ENCODE measurements around the gene SERPINF2. TPM values are rescaled to one million over a fixed set of nuclear protein-coding genes. Genes with fewer than 3 reads are reported as not detected.

SERPINF2 gene
- total and polyA plus RNA-seq, 2 donors from 2014 or later: 30.6 to 209 TPM

GRCh38 chr17:1755252-1755826 lies 12.7 kb downstream of the SERPINF2 start:
- Histone ChIP-seq H3K4me3 (ENCODE audit: low read length in 3 of 3) (no peak overlapping the region), H3K36me3 (ENCODE audit: control insufficient read depth in 2 of 3, insufficient read depth in 3 of 3, low read length in 3 of 3) (no peaks in the 10 kb centered on the region), H3K27ac (ENCODE audit: low read depth in 2 of 2, low read length in 2 of 2) (no peak overlapping the region), H3K9me3 (ENCODE audit: control insufficient read depth in 2 of 3, insufficient read depth in 1 of 3, low read length in 3 of 3) (no peaks in the 10 kb centered on the region), H3K4me1 (ENCODE audit: control insufficient read depth in 2 of 3, insufficient read depth in 2 of 3, low read depth in 1 of 3, low read length in 3 of 3) (peaks cover 0 to 9% (median 0%) of the 10 kb centered on the region in 3 donors), H3K9ac (ENCODE audit: low read length in 3 of 3) (no peak overlapping the region), H3K27me3 (ENCODE audit: control insufficient read depth, insufficient read depth, low read length) (no peaks in the 10 kb centered on the region)
- intact Hi-C loops (cut with DNase I): no loop called here
- TF ChIP-seq CTCF (IDR thresholded peaks at IDR 0.05; ENCODE audit: borderline replicate concordance, extremely low read depth, insufficient read depth): no peak
- FAIRE-seq (no peak), DNase-seq (peak in 1 of 5 donors; percentile 23)

DNA sequence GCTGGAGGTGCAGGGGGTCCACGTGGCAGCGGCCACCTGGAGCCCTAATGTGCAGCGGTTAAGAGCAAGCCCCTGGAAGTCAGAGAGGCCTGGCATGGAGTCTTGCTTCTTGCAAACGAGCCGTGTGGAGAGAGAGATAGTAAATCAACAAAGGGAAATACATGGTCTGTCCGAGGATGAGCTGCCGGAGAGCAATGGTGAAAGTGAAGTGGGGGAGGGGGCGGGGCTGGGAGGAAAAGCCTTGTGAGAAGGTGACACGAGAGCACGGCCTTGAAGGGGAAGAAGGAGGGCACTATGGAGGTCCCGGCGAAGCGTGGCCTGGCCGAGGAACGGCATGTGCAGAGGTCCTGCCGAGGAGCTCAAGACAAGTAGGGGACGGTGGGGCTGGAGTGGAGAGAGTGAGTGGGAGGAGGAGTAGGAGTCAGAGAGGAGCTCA lies 13.2 kb downstream of the SERPINF2 start:
- Histone ChIP-seq H3K4me3 (ENCODE audit: low read length in 3 of 3) (no peak overlapping the region), H3K9me3 (ENCODE audit: control insufficient read depth in 2 of 3, insufficient read depth in 1 of 3, low read length in 3 of 3) (no peaks in the 10 kb centered on the region), H3K27ac (ENCODE audit: low read depth in 2 of 2, low read length in 2 of 2) (no peak overlapping the region), H3K9ac (ENCODE audit: low read length in 3 of 3) (no peak overlapping the region), H3K27me3 (ENCODE audit: control insufficient read depth, insufficient read depth, low read length) (no peaks in the 10 kb centered on the region), H3K36me3 (ENCODE audit: control insufficient read depth in 2 of 3, insufficient read depth in 3 of 3, low read length in 3 of 3) (no peaks in the 10 kb centered on the region), H3K4me1 (ENCODE audit: control insufficient read depth in 2 of 3, insufficient read depth in 2 of 3, low read depth in 1 of 3, low read length in 3 of 3) (peaks cover 0 to 9% (median 0%) of the 10 kb centered on the region in 3 donors)
- peak in 3 of 5 donors; percentile 60 to 63 (median 61) for DNase-seq
- no peak for TF ChIP-seq CTCF (IDR thresholded peaks at IDR 0.05; ENCODE audit: borderline replicate concordance, extremely low read depth, insufficient read depth)
- no peak for FAIRE-seq
- intact Hi-C loops (cut with DNase I): no loop called here

GRCh38 chr17:1758807-1759206 lies 16.1 kb downstream of the SERPINF2 start:
- no peaks in the 10 kb centered on the region for H3K9me3 ChIP-seq (ENCODE audit: control insufficient read depth in 2 of 3, insufficient read depth in 1 of 3, low read length in 3 of 3)
- no peaks in the 10 kb centered on the region for H3K36me3 ChIP-seq (ENCODE audit: control insufficient read depth in 2 of 3, insufficient read depth in 3 of 3, low read length in 3 of 3)
- no peak overlapping the region for H3K9ac ChIP-seq (ENCODE audit: low read length in 3 of 3)
- no peak overlapping the region for H3K4me3 ChIP-seq (ENCODE audit: low read length in 3 of 3)
- DNase-seq: no peak
- peaks cover 0 to 13% (median 0%) of the 10 kb centered on the region in 3 donors for H3K4me1 ChIP-seq (ENCODE audit: control insufficient read depth in 2 of 3, insufficient read depth in 2 of 3, low read depth in 1 of 3, low read length in 3 of 3)
- no peak for TF ChIP-seq CTCF (IDR thresholded peaks at IDR 0.05; ENCODE audit: borderline replicate concordance, extremely low read depth, insufficient read depth)
- no peaks in the 10 kb centered on the region for H3K27me3 ChIP-seq (ENCODE audit: control insufficient read depth, insufficient read depth, low read length)
- FAIRE-seq: no peak
- H3K27ac ChIP-seq (ENCODE audit: low read depth in 2 of 2, low read length in 2 of 2): no peak overlapping the region
- intact Hi-C loops (cut with DNase I): no loop called here

GRCh38 chr17:1759529-1759928 lies 16.9 kb downstream of the SERPINF2 start:
- no peak overlapping the region for H3K27ac ChIP-seq (ENCODE audit: low read depth in 2 of 2, low read length in 2 of 2)
- no peak overlapping the region for H3K4me3 ChIP-seq (ENCODE audit: low read length in 3 of 3)
- intact Hi-C loops (cut with DNase I): no loop called here
- peaks cover 0 to 13% (median 6%) of the 10 kb centered on the region in 3 donors for H3K4me1 ChIP-seq (ENCODE audit: control insufficient read depth in 2 of 3, insufficient read depth in 2 of 3, low read depth in 1 of 3, low read length in 3 of 3)
- FAIRE-seq: no peak
- no peak for TF ChIP-seq CTCF (IDR thresholded peaks at IDR 0.05; ENCODE audit: borderline replicate concordance, extremely low read depth, insufficient read depth)
- H3K27me3 ChIP-seq (ENCODE audit: control insufficient read depth, insufficient read depth, low read length): no peaks in the 10 kb centered on the region
- H3K9ac ChIP-seq (ENCODE audit: low read length in 3 of 3): no peak overlapping the region
- no peaks in the 10 kb centered on the region for H3K9me3 ChIP-seq (ENCODE audit: control insufficient read depth in 2 of 3, insufficient read depth in 1 of 3, low read length in 3 of 3)
- DNase-seq: no peak
- no peaks in the 10 kb centered on the region for H3K36me3 ChIP-seq (ENCODE audit: control insufficient read depth in 2 of 3, insufficient read depth in 3 of 3, low read length in 3 of 3)

All from kidney (tissue), 14 donors.